ENCODE measurements around the gene CD40LG.

CD40LG gene

GRCh38 chrX:136708348-136708747 lies 60.4 kb downstream of the CD40LG start:
- no peak for DNase-seq (ENCODE audit: low spot score)
